ENCODE measurements around the gene CLCN3.
"Not testable (repeated sequence)": the region's sequence is repeated elsewhere in the genome, so short reads cannot be mapped to it uniquely, and the experiment has no call there.

Gene CLCN3

GRCh38 chr4:169675825-169676224 is 55.4 kb downstream of the CLCN3 start:
- DNase-seq (ENCODE audit: low read depth): no peak
- H3K4me3 ChIP-seq (ENCODE audit: low read length): no peak overlapping the region
- TF ChIP-seq CTCF (conservative IDR thresholded peaks at IDR 0.05; ENCODE audit: low read depth, low read length): no peak

GRCh38 chr4:169677150-169677748 is 56.9 kb downstream of the CLCN3 start:
- DNase-seq (ENCODE audit: low read depth): no peak
- no peak for TF ChIP-seq CTCF (conservative IDR thresholded peaks at IDR 0.05; ENCODE audit: low read depth, low read length)
- no peak overlapping the region for H3K4me3 ChIP-seq (ENCODE audit: low read length)

- not testable (repeated sequence) for DNase-seq (ENCODE audit: low read depth); H3K4me3 ChIP-seq (ENCODE audit: low read length)
These were observed 58.1 kb downstream of the CLCN3 start for GRCh38 chr4:169678486-169678885.

GRCh38 chr4:169678951-169679591 is 58.7 kb downstream of the CLCN3 start:
- not testable (repeated sequence) for DNase-seq (ENCODE audit: low read depth); H3K4me3 ChIP-seq (ENCODE audit: low read length)

GRCh38 chr4:169682372-169683047 is 62.1 kb downstream of the CLCN3 start:
- no peak for TF ChIP-seq CTCF (conservative IDR thresholded peaks at IDR 0.05; ENCODE audit: low read depth, low read length)
- no peak for DNase-seq (ENCODE audit: low read depth)
- H3K4me3 ChIP-seq (ENCODE audit: low read length): no peak overlapping the region

GRCh38 chr4:169689681-169690080 is 69.3 kb downstream of the CLCN3 start:
- no peak overlapping the region for H3K4me3 ChIP-seq (ENCODE audit: low read length)
- no peak for TF ChIP-seq CTCF (conservative IDR thresholded peaks at IDR 0.05; ENCODE audit: low read depth, low read length)
- no peak for DNase-seq (ENCODE audit: low read depth)

- no peak for TF ChIP-seq CTCF (conservative IDR thresholded peaks at IDR 0.05; ENCODE audit: low read depth, low read length)
- peak; percentile 65 for DNase-seq (ENCODE audit: low read depth)
- no peak overlapping the region for H3K4me3 ChIP-seq (ENCODE audit: low read length)
These were observed 70.4 kb downstream of the CLCN3 start for GRCh38 chr4:169690787-169691186.

- no peak for TF ChIP-seq CTCF (conservative IDR thresholded peaks at IDR 0.05; ENCODE audit: low read depth, low read length)
- DNase-seq (ENCODE audit: low read depth): no peak
- no peak overlapping the region for H3K4me3 ChIP-seq (ENCODE audit: low read length)
These were observed 78.0 kb downstream of the CLCN3 start for GRCh38 chr4:169698331-169698730.
